HG03159 (cell line): ENCODE results near the gene TPRA1.
"Not testable (repeated sequence)": the region's sequence is repeated elsewhere in the genome, so short reads cannot be mapped to it uniquely, and the experiment has no call there.

ENCODE experiments used
- ATAC-seq: cut with Tn5 transposase; IDR thresholded peaks from one replicate; pipeline ENCODE4 v1.9.1; 2021; ENCODE audit warnings: mild to moderate bottlenecking, moderate library complexity; ENCODE audit not compliant: unreplicated experiment

TPRA1 gene

DNA sequence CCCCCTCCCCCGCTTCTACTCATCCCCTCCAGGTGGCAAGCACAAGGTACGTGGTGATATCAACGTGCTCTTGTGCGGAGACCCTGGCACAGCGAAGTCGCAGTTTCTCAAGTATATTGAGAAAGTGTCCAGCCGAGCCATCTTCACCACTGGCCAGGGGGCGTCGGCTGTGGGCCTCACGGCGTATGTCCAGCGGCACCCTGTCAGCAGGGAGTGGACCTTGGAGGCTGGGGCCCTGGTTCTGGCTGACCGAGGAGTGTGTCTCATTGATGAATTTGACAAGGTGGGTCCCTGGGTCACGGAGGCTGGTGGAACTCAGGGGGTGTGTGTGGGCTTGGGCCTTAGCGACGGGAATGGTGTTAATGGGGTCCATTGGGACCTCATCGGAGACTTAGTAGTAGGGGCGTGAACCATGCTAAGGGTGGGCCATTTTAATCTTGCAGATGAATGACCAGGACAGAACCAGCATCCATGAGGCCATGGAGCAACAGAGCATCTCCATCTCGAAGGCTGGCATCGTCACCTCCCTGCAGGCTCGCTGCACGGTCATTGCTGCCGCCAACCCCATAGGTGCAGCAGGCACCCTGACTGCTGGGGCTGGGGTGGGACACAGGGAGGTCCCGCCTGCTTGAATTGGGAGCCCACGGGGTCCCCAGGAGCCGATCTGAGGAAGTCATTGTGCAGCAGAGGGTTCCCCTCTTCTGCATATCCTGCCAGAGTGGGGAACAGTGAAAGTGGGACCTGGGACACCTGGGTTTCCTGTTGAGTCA, 26.5 kb upstream of the TPRA1 start:
- no peak for ATAC-seq

DNA sequence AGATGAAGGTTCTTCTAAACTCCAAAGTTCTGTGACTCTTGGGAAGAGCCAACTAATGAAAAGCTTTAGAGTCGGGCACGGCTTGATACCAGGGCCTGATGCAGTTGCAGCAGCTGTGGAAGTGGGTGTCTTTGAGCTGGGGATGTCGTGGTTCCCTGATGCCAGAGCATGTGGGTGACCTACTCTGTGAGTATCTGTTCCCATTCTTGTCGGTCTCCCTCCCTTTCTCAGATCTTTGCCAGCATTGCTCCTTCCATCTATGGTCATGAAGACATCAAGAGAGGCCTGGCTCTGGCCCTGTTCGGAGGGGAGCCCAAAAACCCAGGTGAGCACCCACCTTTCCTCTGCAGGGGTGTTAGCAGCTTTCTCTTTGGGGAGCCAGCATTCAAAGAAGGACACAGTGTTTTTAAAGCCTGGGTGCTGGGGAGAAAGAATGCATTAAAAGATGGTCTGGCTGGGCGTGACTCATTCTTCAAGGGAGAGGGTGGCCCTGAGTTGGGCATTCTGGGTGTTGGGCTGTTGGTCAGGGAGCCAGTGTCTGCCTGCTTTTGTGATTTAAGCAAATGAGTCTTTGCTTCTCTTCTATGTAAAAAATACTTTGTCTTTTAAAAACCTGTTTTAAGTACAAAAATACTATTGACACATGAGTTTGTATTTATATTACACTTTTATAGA, 25.2 kb upstream of the TPRA1 start:
- ATAC-seq = no peak

- ATAC-seq = no peak
Measured at GRCh38 chr3:127614928-127615589, 24.5 kb upstream of the TPRA1 start.

DNA sequence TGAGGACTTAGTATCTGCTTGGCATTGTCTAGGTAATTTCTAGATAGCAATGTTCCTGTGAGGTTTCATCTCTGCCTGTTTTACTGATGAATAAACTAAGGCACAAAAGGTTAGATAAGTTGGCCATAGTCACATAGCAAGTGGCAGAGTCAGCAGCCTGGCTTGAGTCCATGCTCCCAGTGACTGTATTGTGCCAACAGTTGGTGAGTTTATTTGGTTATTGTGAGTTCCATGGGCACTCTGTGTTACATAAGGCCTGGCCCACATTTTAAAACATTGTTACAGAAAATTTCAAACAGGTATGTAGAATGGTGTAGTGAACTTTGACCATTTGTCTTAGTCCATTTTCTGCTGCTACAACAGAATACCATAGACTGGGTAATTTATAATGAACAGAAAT, 22.9 kb upstream of the TPRA1 start:
- no peak for ATAC-seq

- ATAC-seq = no peak
Measured at GRCh38 chr3:127612966-127613365, 22.4 kb upstream of the TPRA1 start.

GRCh38 chr3:127611251-127611650, 20.7 kb upstream of the TPRA1 start:
- no peak for ATAC-seq

- no peak for ATAC-seq
Measured at GRCh38 chr3:127610105-127610504, 19.6 kb upstream of the TPRA1 start.

- no peak for ATAC-seq
Measured at GRCh38 chr3:127608362-127608718, 17.8 kb upstream of the TPRA1 start.

- ATAC-seq = no peak
Measured at GRCh38 chr3:127607675-127608361, 17.3 kb upstream of the TPRA1 start.

DNA sequence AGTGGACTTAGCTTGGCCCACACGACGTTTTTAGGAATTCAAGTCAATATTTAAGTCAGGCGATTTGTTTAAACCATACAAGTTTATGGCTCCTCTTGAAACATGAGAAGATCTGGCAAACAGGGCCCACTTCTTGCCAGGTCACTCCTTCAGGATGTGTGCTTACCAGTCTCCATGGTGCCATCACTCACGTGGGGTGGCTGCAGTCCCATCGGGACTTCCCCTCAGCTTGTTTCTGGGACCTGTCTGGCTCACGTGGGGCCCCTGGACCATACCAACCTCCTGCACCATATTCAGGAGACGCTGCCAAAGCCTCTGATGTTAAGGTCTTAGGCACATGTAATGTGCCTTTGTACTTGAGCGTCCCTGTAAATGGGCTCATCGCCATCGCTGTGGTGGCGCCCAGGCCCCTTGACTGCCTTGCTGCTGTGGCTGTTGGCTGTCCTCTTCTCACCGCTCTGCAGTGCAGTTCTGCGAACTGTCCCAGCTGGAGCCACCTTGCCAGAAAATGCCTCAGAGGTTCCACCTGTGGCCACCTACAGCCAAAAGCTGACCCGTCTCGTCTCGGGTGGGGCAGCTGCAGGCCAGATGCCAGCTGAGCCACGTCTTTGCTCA, 16.6 kb upstream of the TPRA1 start:
- ATAC-seq = no peak

DNA sequence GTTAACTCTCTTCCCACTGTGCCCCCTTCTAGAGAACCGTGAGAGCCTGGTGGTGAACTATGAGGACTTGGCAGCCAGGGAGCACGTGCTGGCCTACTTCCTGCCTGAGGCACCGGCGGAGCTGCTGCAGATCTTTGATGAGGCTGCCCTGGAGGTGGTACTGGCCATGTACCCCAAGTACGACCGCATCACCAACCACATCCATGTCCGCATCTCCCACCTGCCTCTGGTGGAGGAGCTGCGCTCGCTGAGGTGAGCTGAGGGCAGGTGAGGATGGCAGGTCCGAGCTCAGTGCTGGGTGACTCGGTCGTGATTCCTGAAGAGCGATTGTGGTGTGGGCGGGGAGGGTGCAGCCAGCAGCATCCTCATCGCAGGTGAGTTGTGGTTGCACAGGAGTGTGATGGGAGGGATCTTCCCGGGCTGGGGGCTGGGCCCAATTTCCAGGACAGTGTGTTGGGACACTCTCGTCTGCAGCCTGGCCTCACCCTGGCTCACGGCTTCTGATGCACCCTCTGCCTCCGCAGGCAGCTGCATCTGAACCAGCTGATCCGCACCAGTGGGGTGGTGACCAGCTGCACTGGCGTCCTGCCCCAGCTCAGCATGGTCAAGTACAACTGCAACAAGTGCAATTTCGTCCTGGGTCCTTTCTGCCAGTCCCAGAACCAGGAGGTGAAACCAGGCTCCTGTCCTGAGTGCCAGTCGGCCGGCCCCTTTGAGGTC, 15.7 kb upstream of the TPRA1 start:
- no peak for ATAC-seq

DNA sequence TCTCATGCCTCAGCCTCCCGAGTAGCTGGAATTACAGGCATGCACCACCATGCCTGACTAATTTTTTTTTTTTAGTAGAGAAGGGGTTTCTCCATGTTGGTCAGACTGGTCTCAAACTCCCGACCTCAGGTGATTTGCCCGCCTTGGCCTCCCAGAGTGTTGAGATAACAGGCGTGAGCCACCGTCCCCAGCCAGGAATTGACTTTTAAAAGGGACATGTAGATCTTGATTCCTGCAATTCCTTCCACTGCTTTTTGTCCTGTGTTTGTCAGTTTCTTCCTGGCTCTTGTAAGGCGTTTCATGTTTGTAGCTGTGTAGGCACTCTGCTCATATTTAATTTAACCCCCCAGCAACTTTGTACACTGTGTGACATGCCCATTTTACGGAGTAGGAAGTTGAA, 15.0 kb upstream of the TPRA1 start:
- not testable (repeated sequence) for ATAC-seq

DNA sequence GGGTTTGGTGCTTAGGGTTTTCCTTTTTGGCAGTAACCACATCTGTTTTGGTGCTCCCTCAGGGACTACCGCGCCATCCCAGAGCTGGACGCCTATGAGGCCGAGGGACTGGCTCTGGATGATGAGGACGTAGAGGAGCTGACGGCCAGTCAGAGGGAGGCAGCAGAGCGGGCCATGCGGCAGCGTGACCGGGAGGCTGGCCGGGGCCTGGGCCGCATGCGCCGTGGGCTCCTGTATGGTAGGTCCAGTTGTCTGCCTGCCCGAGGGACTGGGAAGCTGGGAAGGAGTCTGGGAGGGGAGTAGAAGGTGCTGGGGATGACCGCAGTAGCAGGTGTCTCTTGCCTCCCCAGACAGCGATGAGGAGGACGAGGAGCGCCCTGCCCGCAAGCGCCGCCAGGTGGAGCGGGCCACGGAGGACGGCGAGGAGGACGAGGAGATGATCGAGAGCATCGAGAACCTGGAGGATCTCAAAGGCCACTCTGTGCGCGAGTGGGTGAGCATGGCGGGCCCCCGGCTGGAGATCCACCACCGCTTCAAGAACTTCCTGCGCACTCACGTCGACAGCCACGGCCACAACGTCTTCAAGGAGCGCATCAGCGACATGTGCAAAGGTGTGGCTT, 14.1 kb upstream of the TPRA1 start:
- ATAC-seq = no peak

GRCh38 chr3:127604035-127604434, 13.5 kb upstream of the TPRA1 start:
- no peak for ATAC-seq

- ATAC-seq = no peak
Measured at GRCh38 chr3:127600749-127601456, 10.4 kb upstream of the TPRA1 start.

DNA sequence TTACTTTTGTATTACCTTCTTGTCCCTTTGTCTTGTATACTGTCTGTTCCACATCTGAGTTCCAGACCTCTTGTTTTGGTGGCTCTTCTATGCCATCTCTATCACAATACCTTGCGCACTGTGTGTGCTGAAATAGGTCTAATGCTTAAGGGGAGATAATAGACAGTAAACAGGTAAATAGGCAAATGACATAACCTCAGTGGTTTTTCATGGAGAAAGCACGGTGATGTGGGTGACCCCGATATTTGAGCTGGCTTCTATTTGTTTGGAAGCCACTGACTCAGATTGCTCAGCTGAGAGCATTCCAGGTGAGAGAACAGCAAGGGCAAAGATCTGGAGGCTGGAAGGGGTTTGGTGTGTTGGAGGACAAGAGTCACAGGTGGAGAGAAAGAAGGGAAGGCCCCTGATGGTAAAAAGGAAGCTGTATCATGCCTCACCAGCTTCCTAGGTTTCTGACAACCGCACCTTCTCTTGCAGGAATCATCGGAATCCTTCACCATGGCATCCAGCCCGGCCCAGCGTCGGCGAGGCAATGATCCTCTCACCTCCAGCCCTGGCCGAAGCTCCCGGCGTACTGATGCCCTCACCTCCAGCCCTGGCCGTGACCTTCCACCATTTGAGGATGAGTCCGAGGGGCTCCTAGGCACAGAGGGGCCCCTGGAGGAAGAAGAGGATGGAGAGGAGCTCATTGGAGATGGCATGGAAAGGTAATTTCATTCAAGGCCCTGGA, 8.5 kb upstream of the TPRA1 start:
- ATAC-seq = no peak

DNA sequence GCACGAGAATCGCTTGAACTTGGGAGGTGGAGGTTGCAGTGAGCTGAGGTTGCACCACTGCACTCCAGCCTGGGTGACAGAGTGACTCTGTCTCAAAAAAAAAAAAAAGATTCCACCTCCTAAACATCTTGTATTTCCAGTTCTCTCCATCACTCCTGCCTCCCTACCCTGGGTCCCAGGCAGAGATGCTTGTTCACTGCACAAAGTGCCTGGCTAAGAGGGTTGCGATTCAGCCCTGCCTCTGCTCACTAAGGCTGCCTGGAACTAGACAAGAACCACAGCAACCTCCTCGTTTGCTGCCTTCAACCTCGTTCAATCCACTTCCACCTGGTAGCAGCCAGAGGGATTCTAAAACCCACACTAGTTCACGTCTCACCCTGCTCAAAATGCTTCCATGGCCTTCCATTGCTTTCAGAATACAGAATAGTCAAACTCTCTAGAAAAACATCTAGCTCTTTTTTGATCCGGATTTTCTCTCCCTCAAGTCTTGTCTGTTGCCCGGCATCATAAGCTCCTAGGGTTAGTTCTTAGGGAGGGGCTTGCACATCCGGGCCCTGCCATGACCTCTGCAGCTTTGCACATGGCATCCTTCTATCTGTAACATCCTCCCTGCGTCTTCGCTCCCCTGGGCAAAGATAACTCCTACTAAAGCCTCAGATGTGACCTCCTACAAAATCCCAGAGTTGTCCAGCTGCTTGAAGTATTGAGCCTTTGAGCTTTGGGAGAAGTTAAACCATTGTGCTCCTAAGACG, 6.7 kb upstream of the TPRA1 start:
- no peak for ATAC-seq

DNA sequence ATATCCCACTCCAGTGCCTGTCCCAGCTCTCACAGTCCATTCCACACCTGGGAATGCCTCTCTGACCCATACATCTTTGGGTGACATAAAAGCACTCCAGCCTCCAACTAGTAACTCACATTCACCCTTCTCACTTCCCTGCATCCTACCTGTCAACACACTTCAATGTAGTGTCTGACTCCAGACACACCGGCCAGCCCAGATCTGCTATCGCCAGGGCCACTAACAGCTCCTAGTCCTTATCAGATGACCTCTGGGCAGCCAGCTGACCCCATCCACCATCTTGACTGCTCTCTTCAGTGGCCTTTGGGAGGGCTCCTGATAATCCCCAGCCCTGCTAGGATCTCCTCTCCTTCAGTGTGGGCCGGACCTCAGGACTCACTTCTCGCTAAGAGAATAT, 4.8 kb upstream of the TPRA1 start:
- no peak for ATAC-seq
